ENCODE results near the gene AK5. TPM values are rescaled to one million over a fixed set of nuclear protein-coding genes. Genes with fewer than 3 reads are reported as not detected.

The AK5 gene
- total RNA-seq, 1 donor from 2014 or later, result 1.8 TPM

- no peak for TF ChIP-seq CTCF (IDR thresholded peaks at IDR 0.05; ENCODE audit: insufficient read depth, low read length, poor library complexity, severe bottlenecking)
- no peaks in the 10 kb centered on the region for H3K36me3 ChIP-seq (ENCODE audit: control insufficient read depth, insufficient read depth, low read length)
- DNase-seq (ENCODE audit: low read depth), result no peak
Observed at GRCh38 chr1:77489910-77490309, 208.1 kb downstream of the AK5 start.

GRCh38 chr1:77494026-77494425, 212.2 kb downstream of the AK5 start:
- Histone ChIP-seq H3K36me3 (ENCODE audit: control insufficient read depth, insufficient read depth, low read length) (no peaks in the 10 kb centered on the region), H3K27me3 (ENCODE audit: control insufficient read depth, insufficient read depth, low read length) (no peaks in the 10 kb centered on the region), H3K4me3 (ENCODE audit: low read depth, low read length) (no peak overlapping the region)
- TF ChIP-seq CTCF (IDR thresholded peaks at IDR 0.05; ENCODE audit: insufficient read depth, low read length, poor library complexity, severe bottlenecking), result no peak
- DNase-seq (ENCODE audit: low read depth), result no peak

More at GRCh38 chr1:77489910-77490309, 208.1 kb downstream of the AK5 start:
- Histone ChIP-seq H3K27me3 (ENCODE audit: control insufficient read depth, insufficient read depth, low read length) (no peaks in the 10 kb centered on the region), H3K4me3 (ENCODE audit: low read depth, low read length) (no peak overlapping the region)

GRCh38 chr1:77498918-77499317, 217.1 kb downstream of the AK5 start:
- TF ChIP-seq CTCF (IDR thresholded peaks at IDR 0.05; ENCODE audit: insufficient read depth, low read length, poor library complexity, severe bottlenecking), result no peak
- no peaks in the 10 kb centered on the region for H3K27me3 ChIP-seq (ENCODE audit: control insufficient read depth, insufficient read depth, low read length)
- no peak for DNase-seq (ENCODE audit: low read depth)
- H3K4me3 ChIP-seq (ENCODE audit: low read depth, low read length), result no peak overlapping the region
- H3K36me3 ChIP-seq (ENCODE audit: control insufficient read depth, insufficient read depth, low read length), result no peaks in the 10 kb centered on the region

GRCh38 chr1:77499466-77499865, 217.6 kb downstream of the AK5 start:
- TF ChIP-seq CTCF (IDR thresholded peaks at IDR 0.05; ENCODE audit: insufficient read depth, low read length, poor library complexity, severe bottlenecking), result no peak
- H3K4me3 ChIP-seq (ENCODE audit: low read depth, low read length), result no peak overlapping the region
- no peaks in the 10 kb centered on the region for H3K27me3 ChIP-seq (ENCODE audit: control insufficient read depth, insufficient read depth, low read length)
- DNase-seq (ENCODE audit: low read depth), result no peak
- H3K36me3 ChIP-seq (ENCODE audit: control insufficient read depth, insufficient read depth, low read length), result no peaks in the 10 kb centered on the region

GRCh38 chr1:77504986-77505385, 223.2 kb downstream of the AK5 start:
- DNase-seq (ENCODE audit: low read depth), result no peak
- Histone ChIP-seq H3K36me3 (ENCODE audit: control insufficient read depth, insufficient read depth, low read length) (no peaks in the 10 kb centered on the region), H3K4me3 (ENCODE audit: low read depth, low read length) (no peak overlapping the region), H3K27me3 (ENCODE audit: control insufficient read depth, insufficient read depth, low read length) (no peaks in the 10 kb centered on the region)
- TF ChIP-seq CTCF (IDR thresholded peaks at IDR 0.05; ENCODE audit: insufficient read depth, low read length, poor library complexity, severe bottlenecking), result no peak

GRCh38 chr1:77506771-77507170, 225.0 kb downstream of the AK5 start:
- H3K36me3 ChIP-seq (ENCODE audit: control insufficient read depth, insufficient read depth, low read length), result no peaks in the 10 kb centered on the region
- no peak for TF ChIP-seq CTCF (IDR thresholded peaks at IDR 0.05; ENCODE audit: insufficient read depth, low read length, poor library complexity, severe bottlenecking)
- no peak overlapping the region for H3K4me3 ChIP-seq (ENCODE audit: low read depth, low read length)
- DNase-seq (ENCODE audit: low read depth), result no peak
- no peaks in the 10 kb centered on the region for H3K27me3 ChIP-seq (ENCODE audit: control insufficient read depth, insufficient read depth, low read length)

All from kidney epithelial cell (primary cell).